NOMO-1 (cell line): ENCODE data around the gene BAD.
A peak's percentile ranks its signal among the peaks of the same experiment; 100 is the strongest.
"Not testable (repeated sequence)": the region's sequence is repeated elsewhere in the genome, so short reads cannot be mapped to it uniquely, and the experiment has no call there.

ENCODE experiments used
- DNase-seq, 2 experiments: peaks; one replicate each; lab custom pipeline; 2025; ENCODE audit not compliant: unreplicated experiment in 2 of 2; lab: John Stamatoyannopoulos, UW

The BAD gene

DNA sequence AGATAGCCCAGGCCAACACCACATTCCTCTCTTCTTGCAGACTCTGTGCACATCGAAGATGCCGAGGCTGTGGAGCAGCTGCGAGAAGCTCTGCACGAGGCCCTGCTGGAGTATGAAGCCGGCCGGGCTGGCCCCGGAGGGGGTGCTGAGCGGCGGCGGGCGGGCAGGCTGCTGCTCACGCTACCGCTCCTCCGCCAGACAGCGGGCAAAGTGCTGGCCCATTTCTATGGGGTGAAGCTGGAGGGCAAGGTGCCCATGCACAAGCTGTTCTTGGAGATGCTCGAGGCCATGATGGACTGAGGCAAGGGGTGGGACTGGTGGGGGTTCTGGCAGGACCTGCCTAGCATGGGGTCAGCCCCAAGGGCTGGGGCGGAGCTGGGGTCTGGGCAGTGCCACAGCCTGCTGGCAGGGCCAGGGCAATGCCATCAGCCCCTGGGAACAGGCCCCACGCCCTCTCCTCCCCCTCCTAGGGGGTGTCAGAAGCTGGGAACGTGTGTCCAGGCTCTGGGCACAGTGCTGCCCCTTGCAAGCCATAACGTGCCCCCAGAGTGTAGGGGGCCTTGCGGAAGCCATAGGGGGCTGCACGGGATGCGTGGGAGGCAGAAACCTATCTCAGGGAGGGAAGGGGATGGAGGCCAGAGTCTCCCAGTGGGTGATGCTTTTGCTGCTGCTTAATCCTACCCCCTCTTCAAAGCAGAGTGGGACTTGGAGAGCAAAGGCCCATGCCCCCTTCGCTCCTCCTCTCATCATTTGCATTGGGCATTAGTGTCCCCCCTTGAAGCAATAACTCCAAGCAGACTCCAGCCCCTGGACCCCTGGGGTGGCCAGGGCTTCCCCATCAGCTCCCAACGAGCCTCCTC, 31.4 kb upstream of the BAD start:
- DNase-seq = not testable (repeated sequence)

DNA sequence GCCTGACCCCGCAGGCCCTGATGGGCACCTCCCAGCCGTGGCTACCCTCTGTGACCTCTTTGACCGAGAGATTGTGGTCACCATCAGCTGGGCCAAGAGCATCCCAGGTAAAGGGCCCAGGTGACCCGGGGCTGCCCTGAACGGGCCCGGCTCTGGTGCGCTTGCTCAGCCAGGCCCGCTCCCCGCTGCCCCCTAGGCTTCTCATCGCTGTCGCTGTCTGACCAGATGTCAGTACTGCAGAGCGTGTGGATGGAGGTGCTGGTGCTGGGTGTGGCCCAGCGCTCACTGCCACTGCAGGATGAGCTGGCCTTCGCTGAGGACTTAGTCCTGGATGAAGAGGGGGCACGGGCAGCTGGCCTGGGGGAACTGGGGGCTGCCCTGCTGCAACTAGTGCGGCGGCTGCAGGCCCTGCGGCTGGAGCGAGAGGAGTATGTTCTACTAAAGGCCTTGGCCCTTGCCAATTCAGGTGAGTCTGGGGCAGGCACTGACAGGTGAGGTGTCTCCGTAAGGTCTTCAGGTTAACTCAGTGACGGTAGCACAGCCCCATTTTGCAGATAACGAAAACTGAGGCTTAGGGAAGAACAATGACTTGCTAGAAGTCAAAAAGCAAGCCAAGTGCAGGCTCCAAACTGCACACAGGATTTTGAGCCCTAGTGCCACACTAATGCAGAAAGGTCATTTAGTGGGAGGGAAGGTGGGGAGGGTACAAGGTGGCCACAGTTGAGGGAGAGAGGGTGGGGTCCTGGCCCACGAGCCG, 30.5 kb upstream of the BAD start:
- no peak for DNase-seq

DNA sequence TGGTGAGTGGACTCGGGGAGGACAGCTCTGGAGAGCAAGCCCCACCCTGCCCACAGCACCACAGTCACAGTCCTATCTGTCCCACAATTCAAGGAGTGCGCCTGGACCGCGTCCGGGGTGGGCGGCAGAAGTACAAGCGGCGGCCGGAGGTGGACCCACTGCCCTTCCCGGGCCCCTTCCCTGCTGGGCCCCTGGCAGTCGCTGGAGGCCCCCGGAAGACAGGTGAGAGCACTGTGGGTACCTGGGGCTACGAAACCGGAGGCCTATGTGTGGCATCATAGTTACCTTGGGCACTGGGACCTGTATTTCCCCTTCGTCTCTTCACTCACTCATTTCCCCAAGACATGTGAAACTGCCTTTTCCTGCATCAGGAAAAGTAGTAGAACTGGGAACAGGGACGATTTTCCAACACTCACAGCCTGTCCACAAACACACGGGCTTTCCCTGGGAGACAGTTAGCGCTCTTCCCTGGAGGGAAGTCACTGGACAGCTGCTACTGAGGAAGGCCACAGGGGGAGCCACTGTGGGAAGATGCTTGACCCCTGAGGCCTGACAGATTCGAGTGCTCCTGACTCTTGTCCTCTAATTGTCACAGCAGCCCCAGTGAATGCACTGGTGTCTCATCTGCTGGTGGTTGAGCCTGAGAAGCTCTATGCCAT, 29.8 kb upstream of the BAD start:
- DNase-seq = no peak

DNA sequence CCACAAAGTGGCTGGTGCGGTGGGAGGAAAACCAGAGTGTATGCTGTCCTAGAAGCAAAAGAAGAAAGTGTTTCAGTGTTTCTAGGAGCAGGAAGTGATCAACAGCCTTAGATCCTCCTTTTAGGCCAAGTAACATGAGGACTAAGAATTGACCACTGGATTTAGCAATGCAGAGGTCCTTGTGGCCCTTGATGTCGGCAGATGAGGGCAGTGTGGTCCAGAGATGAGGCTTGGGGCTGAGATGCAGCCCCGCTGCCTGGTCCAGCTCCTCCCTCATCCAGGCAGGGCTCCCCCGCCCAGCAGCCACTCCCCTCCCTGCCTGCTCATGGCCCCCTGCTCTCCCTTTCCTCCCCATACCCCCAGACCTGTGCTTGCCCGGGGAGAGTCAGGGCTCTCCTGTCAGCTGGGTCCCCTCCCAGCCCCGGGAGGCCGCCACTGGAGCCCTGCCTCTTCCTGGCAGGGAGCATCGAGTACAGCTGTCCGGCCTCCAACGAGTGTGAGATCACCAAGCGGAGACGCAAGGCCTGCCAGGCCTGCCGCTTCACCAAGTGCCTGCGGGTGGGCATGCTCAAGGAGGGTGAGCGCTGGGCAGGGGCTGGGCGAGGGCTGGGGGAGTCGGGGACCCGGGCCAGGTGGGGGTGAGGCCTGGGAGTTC, 29.2 kb upstream of the BAD start:
- DNase-seq = no peak

- no peak for DNase-seq
These were observed 28.5 kb upstream of the BAD start for GRCh38 chr11:64312947-64313346.

DNA sequence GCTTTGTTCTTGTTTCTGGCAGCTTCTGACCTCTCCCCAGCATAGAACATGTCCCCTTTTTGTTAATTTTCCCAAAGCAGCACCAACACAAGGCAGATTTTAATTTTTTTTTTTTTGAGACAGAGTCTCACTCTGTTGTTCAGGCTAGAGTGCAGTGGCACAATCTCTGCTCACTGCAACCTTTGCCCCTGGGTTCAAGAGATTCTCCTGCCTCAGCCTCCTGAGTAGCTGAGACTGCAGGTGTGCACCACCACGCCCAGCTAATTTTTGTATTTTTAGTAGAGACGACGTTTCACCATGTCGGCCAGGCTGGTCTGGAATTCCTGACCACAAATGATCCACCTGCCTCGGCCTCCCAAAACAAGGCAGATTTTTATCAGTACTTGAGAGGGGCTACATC, 23.3 kb upstream of the BAD start:
- not testable (repeated sequence) for DNase-seq

GRCh38 chr11:64306876-64307622, 22.6 kb upstream of the BAD start:
- DNase-seq = no peak

- no peak for DNase-seq
These were observed 22.1 kb upstream of the BAD start for GRCh38 chr11:64306563-64306875.

- DNase-seq = peak; percentile 67
These were observed 21.5 kb upstream of the BAD start for GRCh38 chr11:64305691-64306562.

GRCh38 chr11:64305075-64305690, 20.7 kb upstream of the BAD start, which contains the start of gene ESRRA:
ESRRA (plus strand) TSS chr11:64305524; CDS start chr11:64307180, 1,656 bp downstream.
- DNase-seq = peak; percentile 98 to 99

GRCh38 chr11:64304316-64305072, 20.0 kb upstream of the BAD start:
- DNase-seq = peak; percentile 86 to 94

- DNase-seq = no peak
These were observed 19.5 kb upstream of the BAD start for GRCh38 chr11:64304032-64304315.

- DNase-seq = no peak
These were observed 18.9 kb upstream of the BAD start for GRCh38 chr11:64303109-64304031.

- DNase-seq = no peak
These were observed 15.6 kb upstream of the BAD start, which contains the start of gene CATSPERZ for GRCh38 chr11:64299847-64300648. CATSPERZ (plus strand) TSS chr11:64300358; CDS start chr11:64300411, 53 bp downstream.

DNA sequence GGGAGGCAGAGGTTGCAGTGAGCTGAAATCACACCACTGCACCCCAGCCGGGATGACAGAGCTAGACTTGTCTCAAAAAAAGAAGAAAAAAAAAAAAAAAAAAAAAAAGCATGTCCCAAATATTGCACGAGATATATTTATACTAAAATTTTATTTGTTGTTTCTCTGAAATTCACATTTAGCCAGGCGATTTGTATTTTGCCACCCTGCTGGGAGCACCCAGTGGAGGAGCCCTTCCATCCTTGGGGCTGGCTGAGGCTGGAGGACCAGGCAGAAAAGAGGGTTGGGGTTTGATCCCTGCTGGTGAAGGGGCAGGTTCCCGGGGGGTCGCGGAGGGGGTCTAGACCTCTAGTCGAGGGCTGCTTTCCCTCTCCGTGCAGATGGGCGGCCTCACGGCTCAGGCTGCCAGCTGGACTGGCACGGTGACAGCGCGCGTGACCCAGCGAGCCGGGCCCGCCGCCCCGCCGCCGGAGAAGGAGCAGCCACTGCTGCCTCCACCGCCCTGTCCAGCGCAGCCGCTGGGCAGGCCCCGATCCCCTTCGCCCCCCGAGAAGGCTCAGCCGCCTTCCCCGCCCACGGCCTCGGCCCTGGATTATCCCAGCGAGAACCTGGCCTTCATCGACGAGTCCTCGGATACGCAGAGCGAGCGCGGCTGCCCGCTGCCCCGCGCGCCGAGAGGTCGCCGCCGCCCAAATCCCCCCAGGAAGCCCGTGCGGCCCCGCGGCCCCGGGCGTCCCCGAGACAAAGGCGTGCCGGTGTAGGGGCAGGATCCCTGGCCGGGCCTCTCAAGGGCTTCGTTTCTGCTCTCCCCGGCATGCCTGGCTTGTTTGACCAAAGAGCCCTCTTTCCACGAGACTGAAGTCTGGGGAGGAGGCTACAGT, 14.7 kb upstream of the BAD start:
- DNase-seq = no peak
